Umbilical cord (tissue), 2 donors: Measurements from ENCODE around the gene AMPD2. TPM values are rescaled to one million over a fixed set of nuclear protein-coding genes. Genes with fewer than 3 reads are reported as not detected.

Experiments used
- DNase-seq: peaks from one replicate; pipeline ENCODE4 v3.0.0-alpha.2; 2015; ENCODE audit warnings: low spot score
- total RNA-seq: library from RNA; depleted of rRNA; stranded (reverse); fragments of >200 nt; gene quantifications from one replicate; pipeline ENCODE4 v1.2.3, GENCODE V29; 2014; ENCODE audit warnings: low replicate concordance; ENCODE audit not compliant: insufficient read depth

AMPD2 gene
- total RNA-seq: 76.8 TPM

GRCh38 chr1:109619576-109620400 is at the start of gene AMPD2, which contains the start of gene GNAT2:
AMPD2 (plus strand) TSS chr1:109619837; CDS start chr1:109621176, 1,339 bp downstream.
GNAT2 (minus strand) TSS chr1:109619616; CDS start chr1:109612870, 6,746 bp downstream.
- peak; percentile 76 for DNase-seq

- DNase-seq: peak; percentile 63
These were observed 49.2 kb upstream of the AMPD2 start for GRCh38 chr1:109570414-109570813.

- DNase-seq: no peak
These were observed 45.9 kb upstream of the AMPD2 start for GRCh38 chr1:109573785-109574184.

GRCh38 chr1:109578947-109579443 is 40.6 kb upstream of the AMPD2 start:
- no peak for DNase-seq

- DNase-seq: no peak
These were observed 40.1 kb upstream of the AMPD2 start for GRCh38 chr1:109579491-109579890.

- no peak for DNase-seq
These were observed 37.6 kb upstream of the AMPD2 start for GRCh38 chr1:109582021-109582420.

GRCh38 chr1:109584766-109585165 is 34.9 kb upstream of the AMPD2 start:
- no peak for DNase-seq

GRCh38 chr1:109586055-109586454 is 33.6 kb upstream of the AMPD2 start:
- no peak for DNase-seq

GRCh38 chr1:109589177-109589576 is 30.5 kb upstream of the AMPD2 start:
- no peak for DNase-seq

GRCh38 chr1:109589679-109590078 is 30.0 kb upstream of the AMPD2 start:
- no peak for DNase-seq

- no peak for DNase-seq
These were observed 26.7 kb upstream of the AMPD2 start for GRCh38 chr1:109592916-109593315.

GRCh38 chr1:109595531-109595930 is 24.1 kb upstream of the AMPD2 start:
- DNase-seq: no peak

- no peak for DNase-seq
These were observed 21.5 kb upstream of the AMPD2 start for GRCh38 chr1:109598156-109598555.

- DNase-seq: no peak
These were observed 21.0 kb upstream of the AMPD2 start for GRCh38 chr1:109598655-109599054.

GRCh38 chr1:109603229-109603628 is 16.4 kb upstream of the AMPD2 start:
- no peak for DNase-seq

- DNase-seq: no peak
These were observed 14.3 kb upstream of the AMPD2 start for GRCh38 chr1:109605381-109605780.

- no peak for DNase-seq
These were observed 9.8 kb upstream of the AMPD2 start for GRCh38 chr1:109609881-109610280.

- no peak for DNase-seq
These were observed 8.9 kb upstream of the AMPD2 start for GRCh38 chr1:109610609-109611307.

GRCh38 chr1:109611308-109611990 is 8.2 kb upstream of the AMPD2 start:
- no peak for DNase-seq

GRCh38 chr1:109613361-109614147 is 6.1 kb upstream of the AMPD2 start:
- peak; percentile 80 for DNase-seq

GRCh38 chr1:109615879-109616278 is 3.8 kb upstream of the AMPD2 start:
- DNase-seq: peak; percentile 38
